Stimulated activated CD4-positive, alpha-beta T cell treated with anti-CD3 and anti-CD28 coated beads, Interleukin-4, amount 100 ng/mL, for 48 hours (primary cell): ENCODE data around the gene ITFG1.
"Not testable (repeated sequence)": the region's sequence is repeated elsewhere in the genome, so short reads cannot be mapped to it uniquely, and the experiment has no call there.

Experiments
- DNase-seq, 2 donors: peaks; one replicate each; pipeline ENCODE4 v3.0.0-alpha.2; 2020; ENCODE audit warnings: low read depth in 2 of 2

ITFG1 gene

GRCh38 chr16:47324309-47324708 lies 136.6 kb downstream of the ITFG1 start:
- not testable (repeated sequence) for DNase-seq

- no peak for DNase-seq
Observed at GRCh38 chr16:47323241-47323640, 137.6 kb downstream of the ITFG1 start.

- DNase-seq = no peak
Observed at GRCh38 chr16:47320546-47321310, 140.1 kb downstream of the ITFG1 start.

GRCh38 chr16:47317465-47318240 lies 143.2 kb downstream of the ITFG1 start:
- no peak for DNase-seq

GRCh38 chr16:47316442-47317015 lies 144.3 kb downstream of the ITFG1 start:
- DNase-seq = no peak

- DNase-seq = no peak
Observed at GRCh38 chr16:47311738-47312505, 148.9 kb downstream of the ITFG1 start.

- no peak for DNase-seq
Observed at GRCh38 chr16:47310792-47311211, 150.1 kb downstream of the ITFG1 start.

GRCh38 chr16:47309581-47310312 lies 151.1 kb downstream of the ITFG1 start:
- no peak for DNase-seq

GRCh38 chr16:47308601-47309000 lies 152.3 kb downstream of the ITFG1 start:
- no peak for DNase-seq

- no peak for DNase-seq
Observed at GRCh38 chr16:47304563-47304962, 156.3 kb downstream of the ITFG1 start.

- DNase-seq = no peak
Observed at GRCh38 chr16:47299587-47299986, 161.3 kb downstream of the ITFG1 start.

- DNase-seq = no peak
Observed at GRCh38 chr16:47284999-47285398, 175.9 kb downstream of the ITFG1 start.

GRCh38 chr16:47278306-47278970 lies 182.4 kb downstream of the ITFG1 start:
- DNase-seq = no peak

- no peak for DNase-seq
Observed at GRCh38 chr16:47276522-47276921, 184.3 kb downstream of the ITFG1 start.

GRCh38 chr16:47262938-47263337 lies 197.9 kb downstream of the ITFG1 start:
- DNase-seq = no peak

- DNase-seq = no peak
Observed at GRCh38 chr16:47260503-47260902, 200.4 kb downstream of the ITFG1 start.

GRCh38 chr16:47258874-47259461 lies 201.9 kb downstream of the ITFG1 start:
- no peak for DNase-seq

GRCh38 chr16:47254756-47255155 lies 206.1 kb downstream of the ITFG1 start:
- no peak for DNase-seq

GRCh38 chr16:47250983-47251382 lies 209.9 kb downstream of the ITFG1 start:
- DNase-seq = no peak

- no peak for DNase-seq
Observed at GRCh38 chr16:47247690-47248089, 213.2 kb downstream of the ITFG1 start.
